Neural cell (in vitro differentiated cells): Measurements from ENCODE around the gene TMEM132C.

Source experiments
- EP300 ChIP-seq: fragments of 450-650 bp; conservative IDR thresholded peaks from 2 replicates; pipeline ENCODE4 v1.6.1; 2014; ENCODE audit warnings: antibody characterized with exemption, mild to moderate bottlenecking, moderate library complexity; ENCODE audit not compliant: poor library complexity, severe bottlenecking
- EZH2 ChIP-seq: fragments of 200-600, 300-800 bp; shearing (Covaris generic), sonication (generic); IDR thresholded peaks from 2 replicates; pipeline ENCODE4 v1.6.1; 2014; ENCODE audit warnings: antibody characterized with exemption, low read length, borderline replicate concordance, mild to moderate bottlenecking; ENCODE audit not compliant: insufficient read depth, poor library complexity, severe bottlenecking
- MXI1 ChIP-seq: fragments of 450-650 bp; conservative IDR thresholded peaks from 2 replicates; pipeline ENCODE4 v1.6.1; 2014; ENCODE audit warnings: antibody characterized with exemption, mild to moderate bottlenecking; ENCODE audit not compliant: poor library complexity, severe bottlenecking
- POLR2AphosphoS5 ChIP-seq: IDR thresholded peaks from 2 replicates; pipeline ENCODE4 v1.6.1; 2012
- RAD21 ChIP-seq: fragments of 450-650 bp; conservative IDR thresholded peaks from 2 replicates; pipeline ENCODE4 v1.6.1; 2014; ENCODE audit warnings: antibody characterized with exemption, mild to moderate bottlenecking, moderate library complexity
- TAF1 ChIP-seq: IDR thresholded peaks from 2 replicates; pipeline ENCODE4 v1.6.1; 2012; ENCODE audit warnings: low read depth
- TF ChIP-seq, protein P1 (sequence below): fragments of 450-650 bp; IDR thresholded peaks from 2 replicates; pipeline ENCODE4 v1.5.1; 2014; ENCODE audit warnings: antibody characterized with exemption, mild to moderate bottlenecking, moderate library complexity; ENCODE audit not compliant: poor library complexity, severe bottlenecking
- TF ChIP-seq, protein P2 (sequence below): IDR thresholded peaks from 2 replicates; pipeline ENCODE4 v1.6.1; 2012; ENCODE audit warnings: borderline replicate concordance

DNA sequence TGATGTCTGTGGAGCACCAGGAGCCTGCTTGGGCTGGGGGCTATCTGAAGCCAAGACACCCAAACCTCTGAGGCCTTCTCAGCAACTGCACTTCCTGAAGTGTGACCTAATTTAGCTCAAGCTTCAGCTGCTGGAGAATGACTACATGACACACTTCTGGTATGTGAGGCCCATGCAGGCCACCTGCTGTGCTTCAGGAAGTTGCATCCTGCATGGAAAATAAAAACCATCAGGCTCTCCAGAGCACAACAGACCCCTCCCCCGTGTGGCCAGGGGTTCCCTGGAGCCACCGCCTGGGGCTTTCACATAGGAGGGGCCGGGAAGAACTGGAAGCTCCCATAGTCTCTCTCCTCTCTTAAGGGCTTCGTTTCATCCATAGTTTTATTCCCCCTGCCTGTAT lies 339.1 kb downstream of the TMEM132C start:
- TF ChIP-seq, protein P1, sequence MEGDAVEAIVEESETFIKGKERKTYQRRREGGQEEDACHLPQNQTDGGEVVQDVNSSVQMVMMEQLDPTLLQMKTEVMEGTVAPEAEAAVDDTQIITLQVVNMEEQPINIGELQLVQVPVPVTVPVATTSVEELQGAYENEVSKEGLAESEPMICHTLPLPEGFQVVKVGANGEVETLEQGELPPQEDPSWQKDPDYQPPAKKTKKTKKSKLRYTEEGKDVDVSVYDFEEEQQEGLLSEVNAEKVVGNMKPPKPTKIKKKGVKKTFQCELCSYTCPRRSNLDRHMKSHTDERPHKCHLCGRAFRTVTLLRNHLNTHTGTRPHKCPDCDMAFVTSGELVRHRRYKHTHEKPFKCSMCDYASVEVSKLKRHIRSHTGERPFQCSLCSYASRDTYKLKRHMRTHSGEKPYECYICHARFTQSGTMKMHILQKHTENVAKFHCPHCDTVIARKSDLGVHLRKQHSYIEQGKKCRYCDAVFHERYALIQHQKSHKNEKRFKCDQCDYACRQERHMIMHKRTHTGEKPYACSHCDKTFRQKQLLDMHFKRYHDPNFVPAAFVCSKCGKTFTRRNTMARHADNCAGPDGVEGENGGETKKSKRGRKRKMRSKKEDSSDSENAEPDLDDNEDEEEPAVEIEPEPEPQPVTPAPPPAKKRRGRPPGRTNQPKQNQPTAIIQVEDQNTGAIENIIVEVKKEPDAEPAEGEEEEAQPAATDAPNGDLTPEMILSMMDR = no peak
- TF ChIP-seq EZH2 = no peak
- TF ChIP-seq POLR2AphosphoS5 = no peak
- no peak for TF ChIP-seq RAD21
- TF ChIP-seq EP300 = no peak
- TF ChIP-seq TAF1 = no peak
- TF ChIP-seq, protein P2, sequence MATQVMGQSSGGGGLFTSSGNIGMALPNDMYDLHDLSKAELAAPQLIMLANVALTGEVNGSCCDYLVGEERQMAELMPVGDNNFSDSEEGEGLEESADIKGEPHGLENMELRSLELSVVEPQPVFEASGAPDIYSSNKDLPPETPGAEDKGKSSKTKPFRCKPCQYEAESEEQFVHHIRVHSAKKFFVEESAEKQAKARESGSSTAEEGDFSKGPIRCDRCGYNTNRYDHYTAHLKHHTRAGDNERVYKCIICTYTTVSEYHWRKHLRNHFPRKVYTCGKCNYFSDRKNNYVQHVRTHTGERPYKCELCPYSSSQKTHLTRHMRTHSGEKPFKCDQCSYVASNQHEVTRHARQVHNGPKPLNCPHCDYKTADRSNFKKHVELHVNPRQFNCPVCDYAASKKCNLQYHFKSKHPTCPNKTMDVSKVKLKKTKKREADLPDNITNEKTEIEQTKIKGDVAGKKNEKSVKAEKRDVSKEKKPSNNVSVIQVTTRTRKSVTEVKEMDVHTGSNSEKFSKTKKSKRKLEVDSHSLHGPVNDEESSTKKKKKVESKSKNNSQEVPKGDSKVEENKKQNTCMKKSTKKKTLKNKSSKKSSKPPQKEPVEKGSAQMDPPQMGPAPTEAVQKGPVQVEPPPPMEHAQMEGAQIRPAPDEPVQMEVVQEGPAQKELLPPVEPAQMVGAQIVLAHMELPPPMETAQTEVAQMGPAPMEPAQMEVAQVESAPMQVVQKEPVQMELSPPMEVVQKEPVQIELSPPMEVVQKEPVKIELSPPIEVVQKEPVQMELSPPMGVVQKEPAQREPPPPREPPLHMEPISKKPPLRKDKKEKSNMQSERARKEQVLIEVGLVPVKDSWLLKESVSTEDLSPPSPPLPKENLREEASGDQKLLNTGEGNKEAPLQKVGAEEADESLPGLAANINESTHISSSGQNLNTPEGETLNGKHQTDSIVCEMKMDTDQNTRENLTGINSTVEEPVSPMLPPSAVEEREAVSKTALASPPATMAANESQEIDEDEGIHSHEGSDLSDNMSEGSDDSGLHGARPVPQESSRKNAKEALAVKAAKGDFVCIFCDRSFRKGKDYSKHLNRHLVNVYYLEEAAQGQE = no peak
- no peak for TF ChIP-seq MXI1
